ENCODE measurements around the gene C14orf180. TPM values are rescaled to one million over a fixed set of nuclear protein-coding genes. Genes with fewer than 3 reads are reported as not detected.
"Not testable (repeated sequence)": the region's sequence is repeated elsewhere in the genome, so short reads cannot be mapped to it uniquely, and the experiment has no call there.

C14orf180 gene
- total RNA-seq, 4 donors from 2014 or later, result 0.13 to 1.5 (median 0.53) TPM

DNA sequence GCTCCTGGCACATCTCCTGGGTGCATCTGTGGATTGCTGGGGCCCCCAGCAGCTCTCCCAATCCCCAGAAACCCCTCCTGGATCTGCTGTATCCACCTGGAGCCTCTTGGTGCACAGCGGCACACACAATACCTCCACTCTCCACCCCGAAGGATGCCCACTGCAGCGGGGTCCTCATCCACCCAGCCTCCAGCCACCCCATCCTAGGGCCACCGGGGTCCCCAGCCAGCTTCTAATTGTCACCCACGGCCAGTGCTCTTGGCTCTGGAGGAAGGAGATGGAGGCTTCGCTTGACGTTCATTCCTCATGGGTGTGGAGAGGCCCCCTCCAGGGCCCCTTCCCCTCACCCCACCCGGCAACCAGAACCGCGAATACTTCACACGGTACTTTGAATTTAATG lies 56.6 kb downstream of the C14orf180 start:
- DNase-seq, result no peak
- WGBS, 2 donors, result 85 to 86% methylated on average over 11 of the region's 11 CpGs
- TF ChIP-seq POLR2A (IDR thresholded peaks at IDR 0.05), result no peak
- TF ChIP-seq, protein P1, sequence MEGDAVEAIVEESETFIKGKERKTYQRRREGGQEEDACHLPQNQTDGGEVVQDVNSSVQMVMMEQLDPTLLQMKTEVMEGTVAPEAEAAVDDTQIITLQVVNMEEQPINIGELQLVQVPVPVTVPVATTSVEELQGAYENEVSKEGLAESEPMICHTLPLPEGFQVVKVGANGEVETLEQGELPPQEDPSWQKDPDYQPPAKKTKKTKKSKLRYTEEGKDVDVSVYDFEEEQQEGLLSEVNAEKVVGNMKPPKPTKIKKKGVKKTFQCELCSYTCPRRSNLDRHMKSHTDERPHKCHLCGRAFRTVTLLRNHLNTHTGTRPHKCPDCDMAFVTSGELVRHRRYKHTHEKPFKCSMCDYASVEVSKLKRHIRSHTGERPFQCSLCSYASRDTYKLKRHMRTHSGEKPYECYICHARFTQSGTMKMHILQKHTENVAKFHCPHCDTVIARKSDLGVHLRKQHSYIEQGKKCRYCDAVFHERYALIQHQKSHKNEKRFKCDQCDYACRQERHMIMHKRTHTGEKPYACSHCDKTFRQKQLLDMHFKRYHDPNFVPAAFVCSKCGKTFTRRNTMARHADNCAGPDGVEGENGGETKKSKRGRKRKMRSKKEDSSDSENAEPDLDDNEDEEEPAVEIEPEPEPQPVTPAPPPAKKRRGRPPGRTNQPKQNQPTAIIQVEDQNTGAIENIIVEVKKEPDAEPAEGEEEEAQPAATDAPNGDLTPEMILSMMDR (IDR thresholded peaks at IDR 0.05), result no peak
- H3K9me3 ChIP-seq, result no peaks in the 10 kb centered on the region
- intact Hi-C loops (cut with DNase I), result no loop called here
- no peak overlapping the region for H3K4me3 ChIP-seq (replicated peaks in 1 of 3)
- H3K27me3 ChIP-seq, result no peaks in the 10 kb centered on the region
- H3K27ac ChIP-seq, result no peak overlapping the region
- H3K36me3 ChIP-seq, result no peaks in the 10 kb centered on the region
- H3K4me1 ChIP-seq, result no peaks in the 10 kb centered on the region

DNA sequence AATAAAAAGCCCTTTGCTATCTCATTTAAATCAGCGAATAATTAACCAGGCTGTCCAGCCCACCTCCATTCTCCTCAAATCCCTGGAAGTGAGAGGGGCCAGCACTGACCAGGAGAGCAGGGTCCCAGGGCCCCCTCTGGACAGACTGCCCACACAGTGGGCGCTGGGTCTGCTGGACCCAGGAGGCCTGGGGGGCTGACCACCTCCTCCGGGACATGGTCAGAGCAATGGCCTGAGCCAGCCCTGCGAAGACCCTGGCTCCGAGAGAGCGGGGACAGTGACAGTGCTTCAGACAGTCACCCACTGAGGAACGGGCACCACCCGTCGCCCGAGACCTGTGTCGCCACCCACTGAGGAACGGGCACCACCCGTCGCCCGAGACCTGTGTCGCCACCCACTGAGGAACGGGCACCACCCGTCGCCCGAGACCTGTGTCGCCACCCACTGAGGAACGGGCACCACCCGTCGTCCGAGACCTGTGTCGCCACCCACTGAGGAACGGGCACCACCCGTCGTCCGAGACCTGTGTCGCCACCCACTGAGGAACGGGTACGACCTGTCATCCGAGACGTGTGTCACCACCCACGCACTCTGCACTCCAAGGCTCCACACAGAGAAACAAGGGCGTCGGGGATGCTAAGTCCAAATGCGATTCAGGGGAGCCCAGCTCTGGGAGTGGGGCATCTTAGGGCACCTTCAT lies 57.4 kb downstream of the C14orf180 start:
- H3K4me3 ChIP-seq (replicated peaks in 1 of 3), result not testable (repeated sequence)

DNA sequence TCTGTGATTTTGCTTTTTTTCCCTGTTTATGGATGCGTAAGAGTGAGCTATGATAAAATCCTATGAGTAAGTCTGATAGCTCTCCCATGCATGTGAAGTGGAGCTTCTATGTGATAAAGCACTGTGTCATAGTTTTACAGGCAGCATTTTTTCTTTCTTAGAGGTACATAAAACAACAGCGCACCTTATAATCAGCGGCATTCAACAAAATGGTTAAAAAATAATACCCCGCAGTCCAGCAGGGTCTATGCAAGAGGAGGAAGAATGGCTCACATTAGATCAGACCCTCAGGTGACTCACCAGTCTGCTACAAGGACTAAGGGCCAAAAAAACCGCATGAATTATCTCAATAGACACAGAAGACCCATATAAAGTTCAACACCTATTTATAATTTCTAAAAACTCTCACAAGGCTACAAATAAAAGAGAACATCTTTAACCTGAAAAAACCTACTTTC lies 58.0 kb downstream of the C14orf180 start:
- H3K4me3 ChIP-seq (replicated peaks in 1 of 3), result no peak overlapping the region
- no peak for DNase-seq
- 86 to 89% methylated on average over 5 of the region's 5 CpGs for WGBS, 2 donors
- H3K36me3 ChIP-seq, result no peaks in the 10 kb centered on the region
- H3K27ac ChIP-seq, result no peak overlapping the region
- H3K4me1 ChIP-seq, result no peaks in the 10 kb centered on the region
- no peak for TF ChIP-seq POLR2A (IDR thresholded peaks at IDR 0.05)
- TF ChIP-seq, protein P1 (IDR thresholded peaks at IDR 0.05), result no peak
- no peaks in the 10 kb centered on the region for H3K9me3 ChIP-seq
- no peaks in the 10 kb centered on the region for H3K27me3 ChIP-seq
- intact Hi-C loops (cut with DNase I), result no loop called here

More for the DNA sequence above, 57.4 kb downstream of the C14orf180 start:
- H3K9me3 ChIP-seq; intact Hi-C loops (cut with DNase I); H3K36me3 ChIP-seq; H3K27ac ChIP-seq; H3K27me3 ChIP-seq; DNase-seq; H3K4me1 ChIP-seq: not testable (repeated sequence)
- whole genome bisulfite sequencing, 2 donors, result 85 to 87% methylated on average over 18 to 21 of the region's 39 CpGs

DNA sequence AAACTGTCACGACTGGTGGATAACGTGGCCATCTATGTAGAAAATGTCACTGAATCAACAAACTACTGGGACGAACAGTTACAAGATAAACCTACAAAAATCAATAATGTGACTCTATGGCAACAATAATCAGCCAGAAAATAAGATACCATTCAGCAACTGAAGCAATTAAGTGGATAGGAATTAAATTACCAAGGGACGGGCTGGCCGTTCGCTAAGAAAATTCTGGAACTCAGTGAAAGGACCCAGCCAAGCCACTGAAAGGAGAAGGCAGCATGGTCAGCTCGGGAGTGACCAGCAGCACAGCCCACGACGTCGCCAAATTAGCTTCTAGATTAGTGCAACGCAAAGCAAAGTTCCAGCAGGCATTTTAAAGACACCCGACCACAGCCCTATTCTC lies 58.6 kb downstream of the C14orf180 start:
- Histone ChIP-seq H3K36me3 (no peaks in the 10 kb centered on the region), H3K4me1 (no peaks in the 10 kb centered on the region), H3K4me3 (replicated peaks in 1 of 3) (no peak overlapping the region), H3K9me3 (no peaks in the 10 kb centered on the region), H3K27ac (no peak overlapping the region), H3K27me3 (no peaks in the 10 kb centered on the region)
- TF ChIP-seq, protein P1 (IDR thresholded peaks at IDR 0.05), result no peak
- no peak for TF ChIP-seq POLR2A (IDR thresholded peaks at IDR 0.05)
- no peak for DNase-seq
- intact Hi-C loops (cut with DNase I), result no loop called here
- 39 to 51% methylated on average over 12 of the region's 12 CpGs for WGBS, 2 donors

DNA sequence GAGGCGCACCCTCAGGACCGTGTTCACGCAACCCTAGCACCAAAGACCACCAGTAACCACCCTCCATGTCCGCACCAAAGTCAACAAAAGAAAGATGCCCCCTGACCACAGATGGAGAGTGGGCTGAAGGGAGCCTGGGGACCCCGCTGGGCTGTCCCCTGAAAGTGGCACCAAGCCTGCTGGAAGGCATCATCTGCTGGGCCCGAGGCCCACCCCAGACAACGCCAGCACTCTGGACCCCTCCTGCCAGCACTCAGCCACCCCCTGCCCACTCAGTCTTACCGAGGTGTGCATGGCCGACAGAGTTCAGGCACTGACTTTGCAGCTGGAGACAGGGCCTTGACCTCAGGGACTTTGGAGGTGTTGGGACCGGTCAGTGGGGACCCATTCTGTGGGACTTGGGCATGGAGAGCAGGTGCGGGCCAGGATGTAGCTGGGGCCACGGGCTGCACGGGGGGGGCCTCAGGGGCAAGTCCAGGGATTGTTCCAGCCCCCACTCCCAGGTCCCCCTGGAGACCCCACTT lies 59.4 kb downstream of the C14orf180 start:
- H3K27me3 ChIP-seq, result no peaks in the 10 kb centered on the region
- WGBS, 2 donors, result 79 to 80% methylated on average over 12 to 13 of the region's 13 CpGs
- no peak overlapping the region for H3K27ac ChIP-seq
- no peak for DNase-seq
- H3K9me3 ChIP-seq, result no peaks in the 10 kb centered on the region
- intact Hi-C loops (cut with DNase I), result no loop called here
- no peaks in the 10 kb centered on the region for H3K4me1 ChIP-seq
- H3K36me3 ChIP-seq, result no peaks in the 10 kb centered on the region
- H3K4me3 ChIP-seq (replicated peaks in 1 of 3), result no peak overlapping the region
- TF ChIP-seq, protein P1 (IDR thresholded peaks at IDR 0.05), result no peak
- TF ChIP-seq POLR2A (IDR thresholded peaks at IDR 0.05), result no peak
